Keratinocyte (primary cell): ENCODE results near the gene ERMARD.

Experiments
- EZH2 ChIP-seq: IDR thresholded peaks from one replicate; pipeline ENCODE4 v1.6.1; 2012; ENCODE audit warnings: inconsistent platforms, mild to moderate bottlenecking, low read length, moderate library complexity
- TF ChIP-seq, protein P1 (sequence below), 3 experiments: IDR thresholded peaks in 1 of 3; conservative IDR thresholded peaks in 1 of 3; optimal IDR thresholded peaks in 1 of 3; 2 replicates in 2 of 3; 3 replicates in 1 of 3; pipeline versions ENCODE3 to v1.5.1; 2011; ENCODE audit warnings: low read length in 3 of 3, mild to moderate bottlenecking in 3 of 3, moderate library complexity in 2 of 3, control low read depth in 1 of 3, inconsistent platforms in 1 of 3; ENCODE audit not compliant: insufficient read depth in 2 of 3; ENCODE audit errors: extremely low read depth in 1 of 3

DNA sequence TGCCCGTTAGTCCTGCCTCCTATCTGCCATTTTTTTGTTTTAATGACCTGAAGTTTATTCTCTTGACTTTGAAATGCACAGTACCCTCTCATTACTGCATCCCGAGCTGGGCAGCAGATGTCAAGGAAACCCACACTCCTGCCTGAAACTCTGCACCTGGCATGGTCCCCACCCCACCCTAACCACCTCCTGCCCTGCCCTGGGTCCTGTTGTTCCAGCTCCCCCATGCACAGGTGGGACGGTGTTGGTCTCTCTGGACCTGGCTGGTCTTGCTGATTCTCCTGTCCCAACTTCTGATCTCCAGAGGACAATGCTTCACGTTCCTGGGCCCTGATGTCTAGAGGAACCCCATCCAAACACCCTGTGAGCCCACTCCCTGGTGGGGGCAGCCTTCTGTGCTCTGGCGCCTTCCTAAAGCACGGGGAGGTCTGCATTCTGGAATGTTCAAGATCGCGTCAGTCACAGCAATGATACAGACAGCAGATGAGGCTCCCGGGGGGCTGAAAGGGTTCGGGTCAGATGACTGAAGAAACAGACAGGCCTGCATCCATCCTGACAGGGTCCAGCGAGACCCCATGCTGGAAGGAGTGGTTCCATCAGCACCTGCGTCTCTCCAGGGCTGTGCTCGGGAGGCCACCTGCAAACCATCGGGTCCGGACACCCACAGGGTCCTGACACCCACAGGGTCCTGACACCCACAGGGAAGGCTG lies 73.6 kb downstream of the ERMARD start:
- TF ChIP-seq, protein P1, sequence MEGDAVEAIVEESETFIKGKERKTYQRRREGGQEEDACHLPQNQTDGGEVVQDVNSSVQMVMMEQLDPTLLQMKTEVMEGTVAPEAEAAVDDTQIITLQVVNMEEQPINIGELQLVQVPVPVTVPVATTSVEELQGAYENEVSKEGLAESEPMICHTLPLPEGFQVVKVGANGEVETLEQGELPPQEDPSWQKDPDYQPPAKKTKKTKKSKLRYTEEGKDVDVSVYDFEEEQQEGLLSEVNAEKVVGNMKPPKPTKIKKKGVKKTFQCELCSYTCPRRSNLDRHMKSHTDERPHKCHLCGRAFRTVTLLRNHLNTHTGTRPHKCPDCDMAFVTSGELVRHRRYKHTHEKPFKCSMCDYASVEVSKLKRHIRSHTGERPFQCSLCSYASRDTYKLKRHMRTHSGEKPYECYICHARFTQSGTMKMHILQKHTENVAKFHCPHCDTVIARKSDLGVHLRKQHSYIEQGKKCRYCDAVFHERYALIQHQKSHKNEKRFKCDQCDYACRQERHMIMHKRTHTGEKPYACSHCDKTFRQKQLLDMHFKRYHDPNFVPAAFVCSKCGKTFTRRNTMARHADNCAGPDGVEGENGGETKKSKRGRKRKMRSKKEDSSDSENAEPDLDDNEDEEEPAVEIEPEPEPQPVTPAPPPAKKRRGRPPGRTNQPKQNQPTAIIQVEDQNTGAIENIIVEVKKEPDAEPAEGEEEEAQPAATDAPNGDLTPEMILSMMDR (optimal IDR thresholded peaks at IDR 0.05 in 1 of 3, IDR thresholded peaks at IDR 0.05 in 1 of 3, conservative IDR thresholded peaks at IDR 0.05 in 1 of 3; ENCODE audit: extremely low read depth in 1 of 3, insufficient read depth in 2 of 3, low read length in 3 of 3): no peak
- no peak for TF ChIP-seq EZH2
